ENCODE results near the gene NME8. TPM values are rescaled to one million over a fixed set of nuclear protein-coding genes. Genes with fewer than 3 reads are reported as not detected.

Gene NME8
- total RNA-seq, 1 experiment from 2014 or later = not detected

DNA sequence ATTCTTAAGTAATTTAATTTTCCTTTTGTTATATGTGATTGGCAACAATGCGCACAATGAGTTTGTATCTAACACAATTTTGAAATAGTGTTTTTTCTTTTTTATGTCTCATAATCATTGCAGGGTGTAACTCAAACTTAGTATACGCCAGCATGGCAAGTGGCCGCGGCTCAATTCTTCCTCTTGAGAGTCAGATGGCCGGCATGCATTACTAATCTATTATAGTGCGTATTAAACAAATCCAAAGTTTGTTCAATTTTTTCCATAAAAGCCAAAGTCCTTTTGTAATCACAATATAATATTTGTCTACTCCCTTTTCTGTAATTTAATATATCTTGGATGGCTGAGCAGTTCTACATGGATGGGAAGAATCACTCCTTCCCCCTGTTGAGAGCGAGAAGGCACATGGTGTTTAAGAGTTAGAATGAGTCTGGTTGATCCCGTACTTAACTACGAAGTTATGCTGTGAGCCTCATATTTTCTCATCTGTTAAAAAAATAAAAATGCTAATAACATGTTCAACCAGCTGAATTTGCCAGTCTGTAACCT is 84.7 kb downstream of the NME8 start:
- Histone ChIP-seq H4K20me1 (ENCODE audit: insufficient read depth, low read depth, low read length) (no peaks in the 10 kb centered on the region), H3K4me1 (ENCODE audit: low read length) (no peaks in the 10 kb centered on the region), H3K9ac (ENCODE audit: low read length) (no peak overlapping the region), H3K79me2 (ENCODE audit: low read length) (no peaks in the 10 kb centered on the region), H3K27ac (ENCODE audit: low read length) (no peak overlapping the region), H3K4me2 (ENCODE audit: low read depth, low read length, poor library complexity, severe bottlenecking) (no peak overlapping the region), H3K27me3 (ENCODE audit: low read length) (no peaks in the 10 kb centered on the region), H3K4me3 (ENCODE audit: low read length) (no peak overlapping the region), H2AFZ (ENCODE audit: low read length) (no peak overlapping the region), H3K36me3 (ENCODE audit: insufficient read depth, low read length) (no peaks in the 10 kb centered on the region), H3K9me2 (replicated peaks; ENCODE audit: insufficient read depth, low read length) (no peaks in the 10 kb centered on the region), H3K9me3 (ENCODE audit: low read length) (no peaks in the 10 kb centered on the region)
- DNase-seq = no peak

DNA sequence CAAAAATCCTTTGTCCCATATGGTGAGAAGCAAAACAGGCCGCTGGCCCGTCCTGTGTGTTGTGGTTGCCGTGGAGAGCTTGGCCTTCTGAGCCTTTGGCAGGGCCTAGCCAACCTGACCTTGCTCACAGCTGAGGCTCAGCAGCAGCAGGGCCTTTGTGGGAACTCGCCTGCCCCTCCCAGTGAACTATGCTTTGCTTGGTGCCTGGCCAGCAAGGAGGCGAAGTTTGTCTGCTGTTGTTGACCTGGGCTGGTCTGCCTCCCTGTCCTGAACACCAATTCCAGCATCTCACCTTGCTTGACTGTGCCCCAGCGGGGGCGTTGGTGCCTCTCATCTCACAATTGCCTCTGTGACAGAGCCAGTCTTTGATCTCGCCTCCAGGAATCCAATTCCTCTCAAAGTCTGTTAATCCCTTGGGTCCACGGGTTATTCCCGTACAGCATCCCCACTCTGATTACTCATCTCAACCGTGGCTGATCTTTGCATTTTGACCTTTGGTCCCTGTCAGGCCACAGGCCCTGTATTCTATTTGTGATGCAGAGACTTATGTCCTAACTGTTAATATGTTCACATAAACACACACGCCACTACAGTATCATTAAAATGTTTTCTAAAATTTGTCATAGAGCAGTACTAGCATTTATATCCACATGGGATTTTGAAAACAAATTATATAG is 94.7 kb downstream of the NME8 start:
- Histone ChIP-seq H3K27me3 (ENCODE audit: low read length) (0 out of 2 replicates have a peak, but pooled peaks cover 2% of the 10 kb centered on the region), H3K4me3 (ENCODE audit: low read length) (no peak overlapping the region), H3K27ac (ENCODE audit: low read length) (no peak overlapping the region), H3K4me2 (ENCODE audit: low read depth, low read length, poor library complexity, severe bottlenecking) (no peak overlapping the region), H3K36me3 (ENCODE audit: insufficient read depth, low read length) (no peaks in the 10 kb centered on the region), H3K79me2 (ENCODE audit: low read length) (no peaks in the 10 kb centered on the region), H3K9ac (ENCODE audit: low read length) (no peak overlapping the region), H3K9me2 (replicated peaks; ENCODE audit: insufficient read depth, low read length) (no peaks in the 10 kb centered on the region), H3K4me1 (ENCODE audit: low read length) (no peaks in the 10 kb centered on the region), H3K9me3 (ENCODE audit: low read length) (no peaks in the 10 kb centered on the region), H4K20me1 (ENCODE audit: insufficient read depth, low read depth, low read length) (no peaks in the 10 kb centered on the region), H2AFZ (ENCODE audit: low read length) (no peak overlapping the region)
- no peak for DNase-seq

DNA sequence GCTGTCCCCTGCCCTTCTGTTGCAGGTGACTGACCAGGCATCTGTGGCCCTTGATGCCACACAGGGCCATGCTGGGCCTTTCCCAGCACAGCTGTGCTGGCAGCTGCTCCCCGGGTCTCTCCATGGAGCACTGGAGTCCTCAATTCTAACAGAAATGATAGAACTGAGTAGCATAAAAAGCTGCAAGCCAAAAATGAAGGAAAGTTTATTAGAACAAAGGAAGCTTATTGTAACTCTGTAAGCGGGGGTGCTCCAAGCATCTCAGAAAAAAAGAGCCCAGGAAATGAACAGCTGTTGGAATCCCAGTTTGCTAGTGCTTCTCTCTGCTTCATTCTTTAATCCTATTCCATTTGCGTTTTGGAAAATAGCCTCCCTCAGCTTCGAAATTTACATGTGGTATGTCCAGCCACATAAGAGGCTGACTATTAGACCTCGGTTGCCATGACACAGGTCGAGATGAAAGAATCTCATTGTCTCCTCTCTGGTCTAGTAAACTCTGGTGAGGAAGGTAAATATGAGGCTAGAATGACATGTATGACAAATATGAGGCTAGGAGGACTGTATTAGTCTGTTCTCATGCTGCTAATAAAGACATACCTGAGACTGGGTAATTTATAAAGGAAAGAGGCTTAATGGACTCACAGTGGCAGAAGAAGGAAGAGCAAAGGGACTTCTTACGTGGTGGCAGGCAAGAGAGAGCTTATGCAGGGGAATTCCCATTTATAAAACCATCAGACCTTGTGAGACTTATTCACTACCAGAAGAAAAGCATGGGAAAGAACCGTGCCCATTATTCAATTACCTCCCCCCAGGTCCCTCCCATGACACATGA is 95.7 kb downstream of the NME8 start:
- H3K9ac ChIP-seq (ENCODE audit: low read length) = no peak overlapping the region
- DNase-seq = no peak
- no peaks in the 10 kb centered on the region for H3K79me2 ChIP-seq (ENCODE audit: low read length)
- H3K36me3 ChIP-seq (ENCODE audit: insufficient read depth, low read length) = no peaks in the 10 kb centered on the region
- H3K4me2 ChIP-seq (ENCODE audit: low read depth, low read length, poor library complexity, severe bottlenecking) = no peak overlapping the region
- no peaks in the 10 kb centered on the region for H3K4me1 ChIP-seq (ENCODE audit: low read length)
- H3K9me3 ChIP-seq (ENCODE audit: low read length) = no peaks in the 10 kb centered on the region
- H4K20me1 ChIP-seq (ENCODE audit: insufficient read depth, low read depth, low read length) = no peaks in the 10 kb centered on the region
- H3K9me2 ChIP-seq (replicated peaks; ENCODE audit: insufficient read depth, low read length) = no peaks in the 10 kb centered on the region
- no peak overlapping the region for H3K27ac ChIP-seq (ENCODE audit: low read length)
- 0 out of 2 replicates have a peak, but pooled peaks cover 2% of the 10 kb centered on the region for H3K27me3 ChIP-seq (ENCODE audit: low read length)
- no peak overlapping the region for H3K4me3 ChIP-seq (ENCODE audit: low read length)
- H2AFZ ChIP-seq (ENCODE audit: low read length) = no peak overlapping the region

DNA sequence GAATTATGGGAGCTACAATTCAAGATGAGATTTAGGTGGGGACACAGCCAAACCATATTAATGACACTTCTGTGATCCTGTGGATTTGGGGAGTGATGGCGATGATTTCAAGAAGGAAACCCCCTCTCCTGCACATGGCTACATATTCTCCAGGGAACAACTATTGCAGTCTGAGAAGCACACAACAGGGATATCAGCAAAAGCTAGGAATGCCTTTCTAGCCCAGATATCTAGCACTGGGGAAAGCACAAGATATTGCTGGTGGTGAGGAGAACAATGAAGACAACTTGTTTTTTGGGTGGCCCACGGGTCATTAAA is 96.3 kb downstream of the NME8 start:
- H2AFZ ChIP-seq (ENCODE audit: low read length) = no peak overlapping the region
- H3K27me3 ChIP-seq (ENCODE audit: low read length) = 0 out of 2 replicates have a peak, but pooled peaks cover 2% of the 10 kb centered on the region
- H3K27ac ChIP-seq (ENCODE audit: low read length) = no peak overlapping the region
- H3K9ac ChIP-seq (ENCODE audit: low read length) = no peak overlapping the region
- H3K9me2 ChIP-seq (replicated peaks; ENCODE audit: insufficient read depth, low read length) = no peaks in the 10 kb centered on the region
- DNase-seq = no peak
- H3K36me3 ChIP-seq (ENCODE audit: insufficient read depth, low read length) = no peaks in the 10 kb centered on the region
- H3K9me3 ChIP-seq (ENCODE audit: low read length) = no peaks in the 10 kb centered on the region
- H3K4me1 ChIP-seq (ENCODE audit: low read length) = no peaks in the 10 kb centered on the region
- no peaks in the 10 kb centered on the region for H3K79me2 ChIP-seq (ENCODE audit: low read length)
- no peak overlapping the region for H3K4me3 ChIP-seq (ENCODE audit: low read length)
- H3K4me2 ChIP-seq (ENCODE audit: low read depth, low read length, poor library complexity, severe bottlenecking) = no peak overlapping the region
- no peaks in the 10 kb centered on the region for H4K20me1 ChIP-seq (ENCODE audit: insufficient read depth, low read depth, low read length)

DNA sequence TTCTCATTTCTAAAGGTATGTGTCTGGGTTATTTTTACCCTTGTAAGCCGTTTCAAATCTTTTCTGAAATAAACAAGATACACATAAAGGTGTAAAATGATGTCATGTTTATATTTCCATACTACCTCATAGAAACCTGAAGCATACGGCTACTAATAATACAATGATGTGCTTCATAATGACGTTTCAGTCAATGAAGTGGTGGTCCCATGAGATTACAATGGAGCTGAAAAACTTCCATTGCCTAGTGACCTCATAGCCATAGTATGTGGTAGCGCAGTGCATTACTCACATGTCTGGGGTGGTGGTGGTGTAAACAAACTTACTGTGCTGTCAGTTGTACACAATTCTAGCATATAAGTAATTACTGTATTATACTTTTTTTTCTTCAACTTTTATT is 96.9 kb downstream of the NME8 start:
- H3K79me2 ChIP-seq (ENCODE audit: low read length) = no peaks in the 10 kb centered on the region
- H3K9ac ChIP-seq (ENCODE audit: low read length) = no peak overlapping the region
- H3K4me2 ChIP-seq (ENCODE audit: low read depth, low read length, poor library complexity, severe bottlenecking) = no peak overlapping the region
- no peaks in the 10 kb centered on the region for H4K20me1 ChIP-seq (ENCODE audit: insufficient read depth, low read depth, low read length)
- no peak overlapping the region for H3K4me3 ChIP-seq (ENCODE audit: low read length)
- no peaks in the 10 kb centered on the region for H3K9me2 ChIP-seq (replicated peaks; ENCODE audit: insufficient read depth, low read length)
- no peak for DNase-seq
- no peak overlapping the region for H3K27ac ChIP-seq (ENCODE audit: low read length)
- H3K36me3 ChIP-seq (ENCODE audit: insufficient read depth, low read length) = no peaks in the 10 kb centered on the region
- H3K9me3 ChIP-seq (ENCODE audit: low read length) = no peaks in the 10 kb centered on the region
- no peak overlapping the region for H2AFZ ChIP-seq (ENCODE audit: low read length)
- H3K27me3 ChIP-seq (ENCODE audit: low read length) = 0 out of 2 replicates have a peak, but pooled peaks cover 2% of the 10 kb centered on the region
- H3K4me1 ChIP-seq (ENCODE audit: low read length) = no peaks in the 10 kb centered on the region

DNA sequence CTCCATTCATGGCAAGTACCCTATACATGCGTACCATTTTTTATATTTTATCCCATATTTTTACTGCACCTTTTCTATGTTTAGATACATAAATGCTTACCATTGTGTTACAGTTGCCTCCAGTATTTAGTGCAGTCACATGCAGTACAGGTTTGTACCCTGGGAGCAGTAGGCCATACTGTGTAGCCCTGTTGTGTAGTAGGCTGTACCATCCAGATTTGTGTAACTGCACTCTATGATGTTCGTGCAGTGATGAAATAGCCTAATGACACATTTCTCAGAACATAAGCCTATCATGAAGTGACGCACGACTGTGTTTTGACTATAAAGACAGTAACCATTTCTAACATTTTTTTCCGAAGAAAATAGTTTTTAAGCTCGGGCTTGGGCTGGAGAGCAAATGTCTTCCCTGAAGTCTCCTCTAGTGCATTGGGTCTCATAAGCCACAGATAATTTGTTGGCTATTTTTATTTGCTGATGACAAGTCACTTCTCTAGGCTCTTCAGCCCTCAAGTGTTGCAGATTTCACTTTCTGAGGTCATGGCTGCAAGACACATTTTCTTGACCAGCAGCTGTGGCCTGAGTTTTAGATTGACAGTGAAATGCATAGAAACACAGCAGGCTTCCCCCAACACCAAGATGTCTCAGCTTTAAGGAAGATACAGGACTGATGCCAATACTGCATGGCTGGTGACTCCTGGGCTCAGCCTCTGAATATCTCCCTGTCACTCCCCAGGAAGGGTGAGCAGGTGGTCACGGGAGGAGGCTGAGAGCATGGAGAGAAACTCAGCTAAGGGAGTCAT is 98.9 kb downstream of the NME8 start:
- H3K27ac ChIP-seq (ENCODE audit: low read length) = no peak overlapping the region
- H3K9me2 ChIP-seq (replicated peaks; ENCODE audit: insufficient read depth, low read length) = no peaks in the 10 kb centered on the region
- H3K36me3 ChIP-seq (ENCODE audit: insufficient read depth, low read length) = no peaks in the 10 kb centered on the region
- H4K20me1 ChIP-seq (ENCODE audit: insufficient read depth, low read depth, low read length) = no peaks in the 10 kb centered on the region
- H3K4me3 ChIP-seq (ENCODE audit: low read length) = no peak overlapping the region
- no peaks in the 10 kb centered on the region for H3K79me2 ChIP-seq (ENCODE audit: low read length)
- no peaks in the 10 kb centered on the region for H3K27me3 ChIP-seq (ENCODE audit: low read length)
- DNase-seq = no peak
- H3K4me1 ChIP-seq (ENCODE audit: low read length) = no peaks in the 10 kb centered on the region
- H3K4me2 ChIP-seq (ENCODE audit: low read depth, low read length, poor library complexity, severe bottlenecking) = no peak overlapping the region
- H3K9me3 ChIP-seq (ENCODE audit: low read length) = no peaks in the 10 kb centered on the region
- H2AFZ ChIP-seq (ENCODE audit: low read length) = no peak overlapping the region
- no peak overlapping the region for H3K9ac ChIP-seq (ENCODE audit: low read length)

DNA sequence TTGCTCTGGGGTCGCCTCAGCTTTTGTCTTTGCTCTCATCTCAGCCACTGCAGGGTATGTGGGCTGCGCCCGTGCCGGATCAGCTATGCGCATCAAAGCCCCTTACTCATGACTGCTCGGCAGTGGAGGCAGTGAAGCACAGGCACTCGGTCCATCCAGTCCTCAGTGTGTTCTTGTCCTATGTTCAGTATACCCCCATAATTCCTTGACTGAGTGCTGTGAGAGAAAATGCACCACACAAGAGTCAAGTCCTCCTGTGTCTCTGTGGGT is 99.5 kb downstream of the NME8 start:
- H2AFZ ChIP-seq (ENCODE audit: low read length) = no peak overlapping the region
- H3K9me2 ChIP-seq (replicated peaks; ENCODE audit: insufficient read depth, low read length) = no peaks in the 10 kb centered on the region
- no peak overlapping the region for H3K9ac ChIP-seq (ENCODE audit: low read length)
- no peaks in the 10 kb centered on the region for H3K4me1 ChIP-seq (ENCODE audit: low read length)
- no peak overlapping the region for H3K27ac ChIP-seq (ENCODE audit: low read length)
- no peak overlapping the region for H3K4me3 ChIP-seq (ENCODE audit: low read length)
- no peaks in the 10 kb centered on the region for H3K79me2 ChIP-seq (ENCODE audit: low read length)
- no peaks in the 10 kb centered on the region for H3K36me3 ChIP-seq (ENCODE audit: insufficient read depth, low read length)
- no peak overlapping the region for H3K4me2 ChIP-seq (ENCODE audit: low read depth, low read length, poor library complexity, severe bottlenecking)
- no peak for DNase-seq
- no peaks in the 10 kb centered on the region for H3K27me3 ChIP-seq (ENCODE audit: low read length)
- H3K9me3 ChIP-seq (ENCODE audit: low read length) = no peaks in the 10 kb centered on the region
- H4K20me1 ChIP-seq (ENCODE audit: insufficient read depth, low read depth, low read length) = no peaks in the 10 kb centered on the region

Measured in Karpas-422 (cell line).